HG02981 (cell line): ENCODE results near the gene PTPRB.

Experiments
- ATAC-seq: cut with Tn5 transposase; IDR thresholded peaks from one replicate; pipeline ENCODE4 v1.9.1; 2021; ENCODE audit warnings: mild to moderate bottlenecking, moderate library complexity; ENCODE audit not compliant: unreplicated experiment

Gene PTPRB

DNA sequence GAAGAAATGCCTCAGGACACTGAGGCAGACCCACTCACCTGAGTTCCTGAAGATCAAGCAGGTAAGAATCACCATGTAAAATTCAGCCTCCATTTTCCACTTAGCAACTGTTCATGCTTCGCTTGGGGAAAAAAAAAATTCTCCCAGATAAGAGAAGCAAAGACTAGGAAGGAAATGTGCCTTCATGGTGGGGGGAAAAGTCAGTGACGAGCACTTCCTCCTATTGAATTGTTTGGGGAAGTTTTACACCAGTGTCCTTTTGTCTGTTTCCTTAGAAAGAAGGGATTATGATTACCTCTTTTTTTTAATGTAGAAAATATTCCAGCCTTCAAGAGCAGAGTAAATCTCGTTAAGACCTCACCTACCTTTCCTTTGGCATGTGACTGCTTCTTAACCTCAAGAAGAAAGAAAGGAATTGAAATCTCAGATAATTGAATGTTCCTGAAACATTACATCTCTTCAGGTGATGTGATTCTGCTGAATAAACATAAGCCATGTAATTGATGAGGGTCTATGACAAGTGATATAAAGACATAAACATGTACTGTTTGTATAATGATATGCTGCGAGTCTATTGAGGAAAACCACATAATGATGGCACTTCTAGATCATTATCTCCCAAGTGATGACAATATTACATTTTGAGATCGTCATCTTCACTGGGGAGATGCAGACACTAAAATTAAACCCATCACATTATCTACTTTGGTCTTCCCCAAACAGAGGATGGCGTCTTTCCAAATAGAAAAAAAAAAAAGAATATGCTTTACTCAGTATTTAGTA is at the start of gene PTPRB:
Gene PTPRB, minus strand, starts transcription at position 127 of the 783 bp plus-strand sequence. Its CDS starts 34 bp downstream, at position 93.
- no peak for ATAC-seq

DNA sequence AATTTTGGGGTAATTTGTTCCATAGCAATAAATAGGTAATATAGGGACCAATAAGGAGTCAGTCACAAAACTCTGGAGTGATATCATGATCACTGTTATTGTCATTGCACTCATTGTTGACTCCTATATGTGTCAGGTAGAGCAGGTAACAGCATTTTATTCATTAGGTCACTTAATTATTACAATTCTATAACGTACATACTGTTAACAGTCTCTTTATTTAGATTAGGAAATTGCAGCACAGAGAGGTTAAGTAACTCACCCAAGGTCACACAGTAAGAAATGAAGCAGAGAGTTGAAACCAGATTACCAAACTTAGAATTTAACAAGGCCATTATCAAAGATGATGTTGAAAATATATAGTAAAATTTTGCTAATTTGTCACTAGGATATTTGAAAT is 49.7 kb upstream of the PTPRB start:
- ATAC-seq, result no peak

DNA sequence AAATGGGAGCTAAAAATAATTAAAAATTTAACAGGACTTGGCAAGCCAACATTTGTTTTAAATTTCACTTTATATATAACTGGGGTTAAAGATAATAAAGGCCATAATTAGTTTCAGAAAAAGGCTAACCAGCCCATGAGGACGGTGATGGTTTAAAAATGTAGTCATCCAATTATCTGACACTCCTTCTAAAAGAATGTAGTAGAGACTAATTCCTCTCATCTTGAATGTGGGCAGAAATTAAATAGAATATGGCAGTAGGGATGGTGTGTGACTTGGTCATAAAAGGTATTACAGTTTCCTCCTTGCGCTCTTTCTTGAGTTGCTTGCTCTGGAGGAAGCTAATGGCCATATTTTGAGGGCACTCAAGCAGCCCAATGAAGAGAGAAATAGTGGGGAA is 49.1 kb upstream of the PTPRB start:
- ATAC-seq, result no peak

DNA sequence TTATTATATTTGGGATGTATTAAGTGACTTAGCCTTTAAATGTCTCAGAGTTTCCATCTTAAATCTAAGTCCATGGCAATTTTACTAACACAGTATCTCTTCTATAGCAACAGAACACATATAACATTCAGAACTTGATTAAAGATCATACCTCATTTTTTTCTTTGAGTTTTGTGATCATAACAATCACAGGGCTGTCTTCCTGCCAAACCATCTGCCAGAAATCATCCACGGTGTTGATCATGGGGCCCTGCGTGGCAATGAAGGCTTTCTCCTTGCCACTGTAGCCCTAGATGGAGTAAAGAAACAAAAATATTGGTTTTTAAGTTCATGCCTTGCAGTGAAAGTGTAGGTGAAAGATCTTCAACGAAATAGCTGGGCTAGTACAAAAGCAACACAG is 46.7 kb upstream of the PTPRB start:
- no peak for ATAC-seq

DNA sequence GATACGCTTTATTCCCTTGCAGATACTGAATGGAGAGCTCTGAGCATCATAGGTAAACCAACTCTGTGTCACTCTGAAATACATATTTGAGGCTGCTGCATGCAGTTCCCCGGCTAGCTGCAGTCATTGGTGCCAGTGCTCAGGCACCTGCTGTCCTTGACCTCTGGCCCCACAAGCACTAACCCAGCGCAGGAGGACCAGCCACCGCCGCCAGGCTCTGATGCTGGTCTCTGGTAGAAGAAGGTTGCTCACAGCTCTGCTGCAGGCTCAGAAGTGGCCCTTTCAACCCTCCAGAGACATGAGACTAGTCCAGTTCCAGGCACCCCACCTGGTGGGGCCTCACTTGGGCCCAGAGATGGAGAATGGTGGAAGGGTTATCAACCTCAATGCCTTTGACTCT is 34.5 kb upstream of the PTPRB start:
- no peak for ATAC-seq

DNA sequence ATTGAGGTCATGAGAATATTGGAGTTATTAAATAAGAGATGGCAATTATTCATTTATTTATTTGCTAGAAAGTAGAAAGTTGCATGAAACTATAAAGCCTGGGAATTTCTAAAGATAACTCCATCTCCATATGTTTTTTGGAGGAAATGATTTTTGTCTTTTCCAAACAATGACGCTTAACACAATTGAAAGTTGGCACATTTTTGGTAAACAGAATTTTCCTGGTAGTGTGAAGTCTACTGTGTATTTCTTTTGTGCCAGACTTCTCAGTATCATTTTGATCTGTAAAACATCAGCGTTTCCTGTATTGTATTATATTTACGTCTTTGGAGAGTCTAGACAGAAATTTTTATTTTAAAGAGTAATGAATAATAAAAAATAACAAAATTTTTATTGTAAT is 33.7 kb upstream of the PTPRB start:
- ATAC-seq, result no peak

DNA sequence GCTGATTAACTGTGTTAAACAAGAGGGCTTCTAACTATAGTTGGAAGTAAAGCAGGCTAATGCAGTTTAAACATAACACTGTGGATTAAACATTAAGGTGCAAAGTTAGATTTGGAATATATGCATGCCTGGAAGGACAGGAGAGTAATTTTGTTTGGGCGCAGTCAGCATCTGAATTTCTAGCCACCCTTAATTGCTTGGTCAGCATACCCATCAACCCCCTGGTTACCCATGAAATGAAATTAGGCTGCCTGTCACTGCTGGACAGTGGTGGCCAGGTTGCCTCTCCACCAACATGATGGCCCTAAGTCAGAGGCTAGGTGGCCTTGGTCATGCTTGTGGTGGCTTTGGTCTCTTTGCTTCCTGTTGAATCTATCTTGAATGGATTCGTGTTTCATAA is 30.0 kb upstream of the PTPRB start:
- no peak for ATAC-seq

DNA sequence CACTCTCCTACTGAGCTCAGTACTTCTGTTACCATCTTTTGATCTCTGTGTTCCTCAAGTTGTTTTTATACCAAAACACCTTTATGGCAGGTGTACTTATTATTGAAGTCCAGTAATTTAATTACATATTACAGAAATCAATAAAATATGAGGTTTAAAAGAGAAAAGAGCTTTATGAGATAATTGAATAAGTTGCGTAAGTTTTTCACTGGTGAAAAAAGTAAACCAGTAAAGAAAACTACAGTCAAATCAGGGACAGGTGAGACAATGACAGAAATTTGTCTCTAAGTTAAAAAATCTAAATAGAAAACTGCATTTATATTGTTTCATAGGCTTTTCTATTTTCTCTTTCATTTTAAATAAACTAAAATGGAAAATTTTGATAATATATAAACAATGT is 29.1 kb upstream of the PTPRB start:
- no peak for ATAC-seq

DNA sequence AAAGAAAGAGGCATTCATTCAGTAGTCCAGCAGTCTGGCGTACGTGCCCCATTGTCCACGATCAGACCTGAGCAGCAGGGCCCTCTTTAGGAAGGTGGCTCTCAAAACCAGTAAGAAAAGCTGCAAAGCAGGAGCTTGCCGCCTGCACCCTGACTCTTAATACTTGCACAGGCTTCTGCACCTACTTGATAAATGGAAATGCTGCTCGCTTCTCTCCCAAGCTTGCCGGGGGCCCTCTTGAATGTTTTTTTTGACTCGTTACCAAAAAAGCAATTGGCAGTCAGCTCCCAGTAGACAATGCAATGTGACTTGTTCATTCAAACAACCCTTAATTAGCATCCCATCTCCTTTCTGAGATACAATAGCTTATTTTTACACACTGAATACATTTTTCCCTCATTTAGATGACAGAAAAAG is 27.2 kb upstream of the PTPRB start:
- ATAC-seq, result no peak

DNA sequence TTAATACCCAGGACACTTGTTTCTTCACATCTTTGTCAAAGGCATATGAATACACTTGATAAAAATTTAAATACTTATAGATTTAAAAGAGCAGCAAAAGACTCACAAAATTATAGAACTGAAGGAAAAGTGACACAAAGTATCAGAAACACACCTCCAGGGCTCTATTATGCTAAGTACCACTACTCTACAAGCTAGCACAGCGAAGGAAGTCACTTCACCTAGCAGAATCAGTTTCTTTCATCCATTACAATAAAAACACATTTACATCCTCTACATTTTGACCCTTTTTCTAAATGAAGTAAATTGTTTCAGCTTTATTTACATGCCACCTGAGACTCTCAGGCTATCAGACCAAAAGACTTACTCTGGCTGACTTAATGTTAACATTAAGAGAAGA is 26.6 kb upstream of the PTPRB start:
- no peak for ATAC-seq

DNA sequence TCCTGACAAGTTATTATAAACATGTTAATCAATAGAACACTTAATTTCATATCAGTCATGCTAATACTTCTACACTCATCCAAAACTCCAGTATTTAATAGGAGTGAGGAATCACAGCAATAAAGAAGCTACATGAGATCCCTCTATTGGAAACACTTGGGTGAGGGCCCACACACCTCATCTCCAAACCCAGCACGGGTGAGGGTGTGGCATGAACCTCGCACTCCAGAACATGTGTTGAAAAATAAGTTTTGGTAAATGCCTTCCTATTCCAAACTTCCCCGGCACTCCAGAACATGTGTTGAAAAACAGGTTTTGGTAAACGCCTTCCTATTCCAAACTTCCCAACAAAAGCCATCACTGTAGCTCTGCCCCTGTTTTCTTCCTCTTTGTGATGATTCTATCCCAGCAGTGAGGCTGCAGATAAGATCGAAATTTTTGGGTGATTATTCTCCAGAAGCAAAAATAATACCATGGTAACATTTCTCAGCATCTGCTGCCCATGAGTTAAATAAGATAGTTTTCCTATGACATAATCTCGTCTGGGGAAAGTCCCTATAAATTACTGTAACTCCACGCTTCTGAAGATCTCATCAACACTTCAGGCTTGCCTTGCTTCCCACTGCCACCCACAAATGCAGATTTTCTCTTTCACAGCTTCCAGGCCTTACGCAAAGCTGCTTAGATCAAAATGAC is 24.4 kb upstream of the PTPRB start:
- ATAC-seq, result no peak

DNA sequence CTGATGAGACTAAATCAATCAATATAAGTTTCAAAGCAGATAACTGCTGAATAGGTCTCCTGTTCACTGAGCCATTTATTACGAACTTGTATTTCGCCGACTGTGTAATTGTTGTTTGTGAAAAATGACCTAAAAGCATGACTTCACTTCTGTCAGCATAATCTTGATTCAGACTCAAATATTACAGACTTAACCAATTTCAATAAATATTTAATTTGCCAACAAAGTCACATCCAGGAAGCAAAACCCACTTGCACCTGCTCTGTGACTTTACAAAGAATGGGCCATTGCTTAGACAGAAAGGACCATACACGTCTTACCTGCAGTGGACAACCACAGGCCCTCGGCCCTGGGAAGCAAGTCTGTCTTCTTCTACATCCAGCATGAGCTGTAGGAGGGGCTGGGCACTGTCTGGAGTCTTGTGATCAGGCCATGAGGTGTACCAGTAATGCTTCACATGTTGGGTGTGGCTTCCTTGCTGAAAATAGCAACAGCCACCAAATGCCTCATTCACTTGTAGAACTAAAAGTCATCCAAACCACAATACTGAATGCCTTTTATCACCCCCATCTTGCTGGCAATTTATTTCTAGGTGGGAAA is 23.5 kb upstream of the PTPRB start:
- ATAC-seq, result no peak

DNA sequence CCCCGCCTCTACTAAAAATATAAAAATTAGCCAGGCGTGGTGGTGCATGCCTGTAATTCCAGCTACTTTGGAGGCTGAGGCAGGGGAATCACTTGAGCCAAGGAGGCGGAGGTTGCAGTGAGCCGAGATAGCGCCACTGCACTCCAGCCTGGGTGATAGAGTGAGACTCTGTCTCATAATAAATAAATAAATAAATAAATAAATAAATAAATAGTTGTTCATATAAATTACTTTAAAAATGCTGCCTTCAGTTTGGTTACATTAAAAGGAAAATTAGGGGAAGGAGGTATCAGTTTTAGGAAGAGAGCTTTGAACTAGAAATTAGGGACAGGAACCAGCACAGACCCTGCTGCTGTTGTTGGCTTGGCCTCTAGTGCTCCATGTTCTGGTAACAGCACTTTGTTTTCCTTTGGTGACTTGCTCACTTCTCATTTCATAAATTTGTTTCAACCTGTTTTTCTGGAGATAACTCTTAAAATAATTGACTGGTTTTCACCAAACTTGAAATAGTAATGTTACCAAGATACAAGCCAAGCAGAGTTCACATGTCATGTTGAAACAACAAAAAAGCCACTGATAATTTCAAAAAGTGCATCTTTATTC is 22.9 kb upstream of the PTPRB start:
- ATAC-seq, result no peak

DNA sequence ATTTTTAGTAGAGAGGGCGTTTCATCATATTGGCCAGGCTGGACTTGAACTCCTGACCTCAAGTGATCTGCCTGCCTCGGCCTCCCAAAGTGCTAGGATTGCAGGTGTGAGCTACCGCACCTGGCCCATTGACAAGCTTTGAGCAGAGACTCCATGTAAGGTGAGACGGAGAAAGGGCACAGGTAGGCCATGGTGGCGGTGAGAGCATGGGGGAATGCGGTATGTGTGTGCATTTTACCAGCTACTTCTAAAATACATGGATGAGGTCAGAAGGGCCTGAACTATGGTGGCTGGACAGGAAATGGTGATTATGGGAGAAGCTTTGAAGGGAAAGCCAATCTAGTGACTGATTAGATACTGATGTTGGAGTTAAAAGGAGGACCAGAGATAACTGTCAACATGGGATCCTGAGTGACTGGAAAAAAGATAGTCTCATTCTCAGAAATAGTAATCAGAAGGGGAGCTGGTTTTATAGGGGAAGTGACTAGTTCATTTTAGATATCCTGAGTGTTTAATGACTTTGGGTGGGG is 21.9 kb upstream of the PTPRB start:
- no peak for ATAC-seq

DNA sequence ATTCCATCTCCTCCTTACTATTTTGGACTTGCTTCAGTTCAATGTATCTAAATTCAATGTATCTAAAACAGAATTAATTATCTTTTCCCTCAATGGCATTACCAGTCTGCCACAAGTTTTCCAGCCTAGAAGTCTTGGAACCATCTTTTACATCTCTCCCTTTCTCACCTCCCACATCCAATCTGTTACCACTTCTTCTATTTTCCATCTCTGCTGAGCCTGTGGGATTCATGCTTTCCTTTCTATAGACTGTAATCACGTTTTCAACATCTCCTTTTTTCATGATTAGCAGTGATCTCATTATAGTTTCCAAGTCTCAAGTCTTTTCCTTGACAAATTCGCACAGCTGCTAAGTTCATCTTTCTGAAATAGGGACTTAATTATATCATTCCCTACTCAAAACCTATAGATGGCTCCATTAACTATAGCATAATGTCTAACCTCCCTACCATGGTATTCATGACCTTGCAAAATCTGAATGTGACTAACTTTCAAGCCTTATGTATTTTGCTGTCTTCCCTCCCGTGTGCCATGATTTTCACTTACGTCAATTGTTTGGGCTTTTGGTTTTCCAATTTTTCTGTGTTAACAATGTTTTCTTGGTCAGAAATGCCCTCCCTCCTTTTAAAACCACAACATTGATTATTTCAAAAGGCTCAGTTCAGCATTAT is 20.5 kb upstream of the PTPRB start:
- ATAC-seq, result no peak

DNA sequence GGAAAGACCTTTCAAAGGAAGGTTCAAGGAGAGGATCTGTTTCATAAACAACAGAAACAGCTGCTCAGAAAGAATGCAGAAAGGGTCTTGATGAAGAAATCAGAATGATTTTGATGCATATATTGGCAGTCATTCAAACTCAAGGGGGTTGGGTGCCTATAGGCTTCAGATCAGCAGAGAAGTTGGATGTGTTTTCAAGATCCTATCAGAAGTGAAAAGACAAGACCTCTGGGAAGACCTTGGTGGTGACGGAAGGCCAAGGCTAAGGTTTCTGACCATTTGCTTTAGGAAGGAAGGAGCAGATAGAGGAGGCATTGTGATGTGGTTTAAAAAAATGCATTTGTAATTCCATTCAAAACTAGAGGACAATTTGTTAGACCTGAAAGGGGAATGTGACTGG is 15.2 kb upstream of the PTPRB start:
- ATAC-seq, result no peak

DNA sequence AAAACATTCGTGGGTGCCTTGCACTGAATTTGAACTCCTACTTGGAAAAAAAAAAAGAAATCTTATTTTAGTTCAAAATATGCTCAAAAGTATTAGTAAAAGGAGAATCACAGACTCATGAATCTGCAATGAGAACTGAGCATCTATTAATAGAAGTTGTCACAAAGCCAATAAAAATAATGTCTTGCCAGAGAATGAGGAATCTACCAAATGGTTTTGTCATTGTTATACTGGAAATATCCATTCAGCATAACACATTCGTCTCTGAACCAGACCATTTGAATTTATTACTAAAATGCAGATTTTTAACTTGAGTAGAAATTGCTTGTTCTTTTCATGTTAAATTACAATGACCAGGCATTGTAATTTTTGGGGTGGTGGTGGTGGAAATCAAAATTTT is 11.6 kb upstream of the PTPRB start:
- no peak for ATAC-seq

DNA sequence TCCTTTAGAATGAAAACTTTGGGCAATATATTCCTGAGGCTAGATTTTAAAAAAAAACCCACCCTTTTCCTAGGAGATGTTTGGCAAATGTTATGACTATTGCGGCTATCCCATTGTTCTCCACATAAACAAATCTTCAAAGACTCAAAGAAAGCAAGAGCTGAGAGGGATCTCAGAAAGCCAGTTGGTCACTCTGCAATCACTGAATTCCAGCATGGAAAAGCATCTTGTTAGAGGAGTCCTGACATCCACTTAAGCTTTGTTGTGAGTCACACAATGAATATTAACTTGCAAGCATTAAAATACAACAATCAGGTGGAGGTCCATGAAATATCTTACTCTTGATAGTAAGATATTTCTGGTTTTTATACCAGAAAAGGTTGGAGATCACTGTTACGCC is 11.0 kb upstream of the PTPRB start:
- no peak for ATAC-seq

DNA sequence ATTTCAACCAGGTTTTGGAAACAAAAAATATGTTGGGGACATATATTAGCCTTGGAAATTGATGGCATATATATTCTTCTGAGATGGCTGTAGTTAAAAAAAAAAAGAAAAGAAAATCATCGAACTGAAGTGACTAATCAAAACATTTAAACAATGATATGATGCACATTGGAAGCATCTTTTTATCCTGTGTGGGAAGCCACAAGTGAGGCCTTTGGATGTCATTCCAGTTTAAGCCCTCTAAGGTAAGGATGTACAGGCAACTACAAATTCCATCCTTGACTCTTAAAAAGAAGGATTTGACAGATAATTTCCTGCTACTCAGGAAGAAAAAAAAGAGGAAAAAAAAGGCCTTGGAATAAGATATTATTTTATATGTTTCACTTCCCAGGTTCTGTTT is 9.6 kb upstream of the PTPRB start:
- no peak for ATAC-seq

DNA sequence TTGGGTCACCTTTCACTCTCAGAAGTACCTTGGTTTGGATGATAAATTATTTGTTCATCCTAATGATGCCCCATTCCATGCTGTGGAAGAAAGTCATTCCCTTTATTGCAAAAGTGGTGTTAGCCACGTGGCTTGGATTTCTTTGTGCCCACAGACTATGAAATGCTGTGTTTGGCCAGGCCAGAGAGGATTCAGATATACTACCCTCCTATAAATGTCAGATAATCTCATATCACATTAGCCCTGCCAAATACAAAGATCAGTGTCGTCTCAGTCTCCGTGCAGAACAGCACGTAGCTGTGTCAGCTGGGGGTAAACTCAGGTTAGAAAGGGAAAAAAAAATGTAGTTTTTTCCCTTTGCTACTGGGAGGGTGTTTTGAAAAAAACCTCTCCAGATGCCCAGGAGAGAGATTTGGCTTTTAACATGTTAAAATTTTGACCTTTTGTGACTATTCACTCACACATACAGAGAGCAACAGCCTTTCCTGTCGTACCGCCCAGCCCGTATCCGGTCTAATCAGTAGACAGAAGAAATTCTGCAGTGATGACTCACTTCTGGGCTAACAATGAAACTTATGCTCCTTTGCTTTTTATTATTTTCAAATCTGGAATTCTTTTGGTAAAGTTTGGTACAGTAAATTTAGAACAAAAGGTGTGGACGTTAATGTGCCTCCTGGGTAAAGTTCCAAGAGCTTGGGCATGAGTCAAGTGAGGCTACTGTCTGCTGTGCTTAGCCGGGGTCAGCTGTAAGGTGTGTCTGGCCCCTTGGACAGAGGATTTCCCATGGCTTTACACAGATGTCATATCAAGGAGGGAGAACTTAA is 8.5 kb upstream of the PTPRB start:
- peak; percentile 70 for ATAC-seq
